Neural progenitor cell (in vitro differentiated cells): ENCODE data around the gene TRAF2. TPM values are rescaled to one million over a fixed set of nuclear protein-coding genes. Genes with fewer than 3 reads are reported as not detected.

ENCODE experiments used
- DNase-seq: peaks from one replicate; pipeline ENCODE4 v3.0.0-alpha.2; 2016; ENCODE audit warnings: low spot score
- H2AFZ ChIP-seq: fragments of 200-600 bp; sonication (generic); replicated peaks from 2 replicates; pipeline ENCODE4 v1.6.1; 2016; ENCODE audit warnings: antibody characterized with exemption
- H3F3A ChIP-seq: fragments of 200-600 bp; sonication (generic); 2 replicates; pipeline ENCODE4 v1.6.1; 2016; ENCODE audit warnings: antibody characterized with exemption, low read depth
- H3K27ac ChIP-seq: fragments of 200-600 bp; sonication (generic); 2 replicates; pipeline ENCODE4 v1.5.1; 2016; ENCODE audit warnings: mild to moderate bottlenecking
- H3K27me3 ChIP-seq: fragments of 200-600 bp; sonication (generic); 2 replicates; pipeline ENCODE4 v1.6.1; 2016; ENCODE audit warnings: mild to moderate bottlenecking, moderate library complexity
- H3K36me3 ChIP-seq: fragments of 200-600 bp; sonication (generic); 2 replicates; pipeline ENCODE4 v1.5.1; 2016
- H3K4me1 ChIP-seq: fragments of 200-600 bp; sonication (generic); 2 replicates; pipeline ENCODE4 v1.6.1; 2016; ENCODE audit warnings: mixed run types
- H3K4me2 ChIP-seq: fragments of 200-600 bp; sonication (generic); 2 replicates; pipeline ENCODE4 v1.6.1; 2016
- H3K4me3 ChIP-seq: fragments of 200-600 bp; sonication (generic); 2 replicates; pipeline ENCODE4 v1.5.1; 2016
- H3K79me2 ChIP-seq: fragments of 200-600 bp; sonication (generic); 2 replicates; pipeline ENCODE4 v1.6.1; 2016; ENCODE audit warnings: low read depth
- H3K9ac ChIP-seq: fragments of 200-600 bp; sonication (generic); 2 replicates; pipeline ENCODE4 v1.6.1; 2016
- H3K9me3 ChIP-seq: fragments of 200-600 bp; sonication (generic); 2 replicates; pipeline ENCODE4 v1.5.1; 2016; ENCODE audit warnings: low read depth
- H4K20me1 ChIP-seq: fragments of 200-600 bp; sonication (generic); 2 replicates; pipeline ENCODE4 v1.6.1; 2016; ENCODE audit warnings: low read depth
- H3K27ac Mint-ChIP-seq: 3 replicates; pipeline ENCODE4 v1.8.0; 2021; ENCODE audit warnings: mixed read lengths
- H3K27me3 Mint-ChIP-seq: 2 replicates; pipeline ENCODE4 v1.8.0; 2022; ENCODE audit warnings: low read depth, mild to moderate bottlenecking, inconsistent platforms, moderate library complexity, mixed read lengths; ENCODE audit not compliant: insufficient read depth
- H3K36me3 Mint-ChIP-seq: 3 replicates; pipeline ENCODE4 v1.8.0; 2021; ENCODE audit warnings: mixed read lengths
- H3K4me1 Mint-ChIP-seq: 3 replicates; pipeline ENCODE4 v1.8.0; 2021; ENCODE audit warnings: mixed read lengths
- H3K4me3 Mint-ChIP-seq: 3 replicates; pipeline ENCODE4 v1.8.0; 2021; ENCODE audit warnings: mild to moderate bottlenecking, moderate library complexity, mixed read lengths
- H3K9me3 Mint-ChIP-seq: 3 replicates; pipeline ENCODE4 v1.8.0; 2020; ENCODE audit warnings: mixed read lengths
- EZH2 ChIP-seq: fragments of 200-600 bp; sonication (generic); IDR thresholded peaks from 2 replicates; pipeline ENCODE4 v1.6.1; 2017; ENCODE audit warnings: antibody characterized with exemption, mild to moderate bottlenecking, moderate library complexity
- EZH2phosphoT487 ChIP-seq: fragments of 200-600 bp; sonication (generic); IDR thresholded peaks from 2 replicates; pipeline ENCODE4 v1.6.1; 2017; ENCODE audit warnings: antibody characterized with exemption
- total RNA-seq: library from RNA; depleted of rRNA; stranded (reverse); fragments of >200 nt; gene quantifications from 2 replicates; pipeline ENCODE4 v1.2.3, GENCODE V29; 2015; ENCODE audit warnings: low replicate concordance
- TF ChIP-seq, protein P1 (sequence below): fragments of 200-600 bp; sonication (generic); IDR thresholded peaks from 2 replicates; pipeline ENCODE4 v1.5.1; 2017; ENCODE audit warnings: antibody characterized with exemption, mild to moderate bottlenecking

TRAF2 gene
- total RNA-seq, 1 donor from 2014 or later: 16.1 TPM

DNA sequence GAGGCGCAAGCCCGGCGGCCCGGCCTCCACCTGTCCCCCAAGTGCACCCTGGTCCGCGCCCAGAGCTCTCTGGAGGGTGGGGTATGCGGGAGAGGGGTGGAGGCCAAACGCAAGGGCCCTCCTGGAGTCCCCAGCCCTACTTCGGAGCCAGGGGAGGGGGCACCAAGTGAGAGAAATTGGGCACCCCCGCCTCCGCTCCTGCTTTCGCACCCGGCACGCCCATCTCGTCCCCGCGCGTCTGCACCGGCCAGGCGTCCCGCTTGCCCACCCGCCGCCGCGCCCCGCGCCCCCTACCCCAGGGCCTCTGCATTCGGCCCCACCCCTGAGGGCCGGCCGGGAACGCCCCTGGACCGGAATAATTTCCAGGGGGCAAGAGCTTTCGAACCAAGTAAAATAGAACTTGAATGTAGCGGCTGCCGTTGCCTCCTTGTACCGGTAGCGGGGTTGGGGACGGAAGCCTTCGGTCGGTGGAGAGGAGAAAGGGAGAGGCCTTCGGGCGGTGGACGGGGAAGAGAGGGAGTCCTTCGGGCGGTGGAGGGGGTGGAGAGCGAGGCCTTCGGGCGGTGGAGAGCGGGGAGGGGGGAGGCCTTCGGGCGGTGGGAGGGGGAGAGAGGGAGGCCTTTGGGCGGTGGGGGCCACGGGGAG is 37.8 kb upstream of the TRAF2 start:
- peak overlapping the region; percentile 33 for H2AFZ ChIP-seq
- Mint-ChIP-seq H3K4me1 (peaks cover 1% of the 10 kb centered on the region), H3K36me3 (no peaks in the 10 kb centered on the region), H3K27me3 (peaks cover 19% of the 10 kb centered on the region), H3K4me3 (peak overlapping the region; percentile 94), H3K27ac (peak overlapping the region; percentile 74), H3K9me3 (no peaks in the 10 kb centered on the region)
- no peaks in the 10 kb centered on the region for H3K36me3 ChIP-seq
- H3K4me2 ChIP-seq: peak overlapping the region; percentile 90
- no peaks in the 10 kb centered on the region for H3K9me3 ChIP-seq
- peaks cover 18% of the 10 kb centered on the region for H4K20me1 ChIP-seq
- peak; percentile 87 for DNase-seq
- peak overlapping the region; percentile 14 for H3K9ac ChIP-seq
- H3F3A ChIP-seq: peaks cover 17% of the 10 kb centered on the region
- peaks cover 5% of the 10 kb centered on the region for H3K4me1 ChIP-seq
- H3K4me3 ChIP-seq: peak overlapping the region; percentile 68
- TF ChIP-seq, protein P1, sequence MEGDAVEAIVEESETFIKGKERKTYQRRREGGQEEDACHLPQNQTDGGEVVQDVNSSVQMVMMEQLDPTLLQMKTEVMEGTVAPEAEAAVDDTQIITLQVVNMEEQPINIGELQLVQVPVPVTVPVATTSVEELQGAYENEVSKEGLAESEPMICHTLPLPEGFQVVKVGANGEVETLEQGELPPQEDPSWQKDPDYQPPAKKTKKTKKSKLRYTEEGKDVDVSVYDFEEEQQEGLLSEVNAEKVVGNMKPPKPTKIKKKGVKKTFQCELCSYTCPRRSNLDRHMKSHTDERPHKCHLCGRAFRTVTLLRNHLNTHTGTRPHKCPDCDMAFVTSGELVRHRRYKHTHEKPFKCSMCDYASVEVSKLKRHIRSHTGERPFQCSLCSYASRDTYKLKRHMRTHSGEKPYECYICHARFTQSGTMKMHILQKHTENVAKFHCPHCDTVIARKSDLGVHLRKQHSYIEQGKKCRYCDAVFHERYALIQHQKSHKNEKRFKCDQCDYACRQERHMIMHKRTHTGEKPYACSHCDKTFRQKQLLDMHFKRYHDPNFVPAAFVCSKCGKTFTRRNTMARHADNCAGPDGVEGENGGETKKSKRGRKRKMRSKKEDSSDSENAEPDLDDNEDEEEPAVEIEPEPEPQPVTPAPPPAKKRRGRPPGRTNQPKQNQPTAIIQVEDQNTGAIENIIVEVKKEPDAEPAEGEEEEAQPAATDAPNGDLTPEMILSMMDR: no peak
- no peak for TF ChIP-seq EZH2
- TF ChIP-seq EZH2phosphoT487: no peak
- H3K27me3 ChIP-seq: peaks cover 20% of the 10 kb centered on the region
- H3K79me2 ChIP-seq: peaks cover 8% of the 10 kb centered on the region
- H3K27ac ChIP-seq: no peak overlapping the region

DNA sequence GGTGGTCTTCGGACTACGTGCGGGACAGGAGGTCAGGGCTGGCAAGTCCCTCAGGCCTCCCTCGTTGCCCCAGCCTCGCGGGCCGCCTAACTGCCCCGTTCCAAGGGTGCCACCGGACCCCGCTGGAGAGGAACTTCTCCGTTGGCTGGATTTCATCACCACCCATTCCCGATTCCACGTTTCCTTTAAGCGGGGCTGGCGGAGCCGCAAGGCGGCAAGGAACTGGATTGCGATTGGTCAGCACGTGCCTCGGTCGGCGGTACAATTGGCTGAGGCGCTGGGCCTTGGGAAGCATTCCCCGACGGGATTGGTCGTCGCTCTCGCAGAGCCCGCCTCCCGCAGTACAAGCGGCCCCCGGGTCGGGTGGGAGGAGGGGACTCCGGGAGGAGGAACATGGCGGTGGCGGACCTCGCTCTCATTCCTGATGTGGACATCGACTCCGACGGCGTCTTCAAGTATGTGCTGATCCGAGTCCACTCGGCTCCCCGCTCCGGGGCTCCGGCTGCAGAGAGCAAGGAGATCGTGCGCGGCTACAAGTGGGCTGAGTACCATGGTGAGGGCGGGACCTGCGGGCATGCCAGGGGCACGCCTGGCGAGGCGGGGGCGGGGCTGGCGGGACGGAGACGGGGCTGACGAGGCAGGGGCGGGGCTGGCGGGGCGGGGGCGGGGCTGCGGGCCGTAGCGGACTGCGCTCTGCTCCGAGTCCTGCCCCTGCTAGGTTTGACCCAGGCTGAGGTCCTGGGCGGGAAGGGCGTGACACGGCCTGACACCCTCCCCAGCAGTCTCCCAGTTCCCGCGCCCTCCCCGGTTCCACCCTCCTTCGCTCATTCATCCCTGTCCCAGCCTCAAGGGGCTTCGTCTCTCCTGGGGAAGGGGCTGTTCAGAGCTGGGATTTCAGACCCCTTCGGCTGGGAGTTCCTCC is 37.0 kb upstream of the TRAF2 start, which contains the start of gene PHPT1:
TSS of gene PHPT1 (plus strand) at position 372 of the 922 bp plus-strand sequence. CDS start at position 394, 22 bp downstream.
- Histone ChIP-seq H3K79me2 (peaks cover 8% of the 10 kb centered on the region), H4K20me1 (peaks cover 18% of the 10 kb centered on the region), H2AFZ (peak within 1 kb of the TSS; percentile 97), H3K27ac (no peak within 1 kb of the TSS), H3K4me2 (peak within 1 kb of the TSS; percentile 91), H3K4me1 (peaks cover 5% of the 10 kb centered on the region), H3K9me3 (no peaks in the 10 kb centered on the region), H3K27me3 (peaks cover 20% of the 10 kb centered on the region), H3K4me3 (peak within 1 kb of the TSS; percentile 68), H3K9ac (peak within 1 kb of the TSS; percentile 14), H3F3A (peaks cover 17% of the 10 kb centered on the region), H3K36me3 (no peaks in the 10 kb centered on the region)
- Mint-ChIP-seq H3K9me3 (no peaks in the 10 kb centered on the region), H3K36me3 (no peaks in the 10 kb centered on the region), H3K4me1 (no peaks in the 10 kb centered on the region), H3K27ac (peak within 1 kb of the TSS; percentile 74), H3K4me3 (peak within 1 kb of the TSS; percentile 94), H3K27me3 (peaks cover 19% of the 10 kb centered on the region)
- TF ChIP-seq EZH2phosphoT487 (no peak), EZH2 (no peak)
- TF ChIP-seq, protein P1: no peak
- peak; percentile 100 for DNase-seq

DNA sequence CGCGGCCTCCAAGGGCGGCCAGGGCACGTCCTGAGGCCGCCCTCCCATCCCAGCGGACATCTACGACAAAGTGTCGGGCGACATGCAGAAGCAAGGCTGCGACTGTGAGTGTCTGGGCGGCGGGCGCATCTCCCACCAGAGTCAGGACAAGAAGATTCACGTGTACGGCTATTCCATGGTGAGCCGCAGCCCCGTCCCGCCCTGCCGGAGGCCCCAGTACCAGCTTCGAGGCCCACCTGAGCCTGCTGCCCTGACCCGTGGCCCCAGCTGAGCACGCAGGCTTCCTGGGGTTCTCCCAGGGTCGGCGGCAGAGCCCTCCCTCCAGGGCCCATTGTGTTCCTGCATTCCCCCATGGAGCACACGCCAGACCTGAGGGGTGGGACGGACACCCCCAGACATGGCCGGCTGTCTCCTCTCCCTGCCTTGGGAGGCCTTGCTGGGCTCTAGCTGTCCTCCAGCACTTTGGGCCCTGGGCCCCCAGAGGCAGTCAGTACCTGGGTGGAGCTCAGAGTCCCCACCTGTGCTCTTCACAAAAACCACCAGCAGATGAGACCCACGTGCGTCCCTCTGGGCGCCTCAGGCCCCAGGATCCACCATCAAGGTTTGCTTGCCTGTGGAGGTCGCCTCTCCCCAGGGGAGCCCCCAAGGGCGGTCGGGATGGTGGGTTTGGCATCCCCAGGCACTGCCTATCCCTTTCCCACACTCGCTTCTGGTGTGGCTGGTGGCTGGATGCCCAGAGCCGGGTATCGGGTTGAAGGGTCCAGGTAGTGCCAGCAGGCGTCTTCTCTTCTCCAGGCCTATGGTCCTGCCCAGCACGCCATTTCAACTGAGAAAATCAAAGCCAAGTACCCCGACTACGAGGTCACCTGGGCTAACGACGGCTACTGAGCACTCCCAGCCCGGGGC is 36.1 kb upstream of the TRAF2 start:
- H3K4me3 Mint-ChIP-seq: peak overlapping the region; percentile 94
- H3K36me3 Mint-ChIP-seq: no peaks in the 10 kb centered on the region
- TF ChIP-seq, protein P1: no peak
- TF ChIP-seq EZH2 (no peak), EZH2phosphoT487 (no peak)
- Histone ChIP-seq H3K4me2 (peak overlapping the region; percentile 91), H4K20me1 (peaks cover 18% of the 10 kb centered on the region), H2AFZ (no peak overlapping the region), H3K4me1 (peaks cover 5% of the 10 kb centered on the region), H3K27me3 (peaks cover 20% of the 10 kb centered on the region), H3K9ac (no peak overlapping the region), H3K27ac (no peak overlapping the region), H3K4me3 (peak overlapping the region; percentile 68), H3K36me3 (no peaks in the 10 kb centered on the region), H3F3A (peaks cover 17% of the 10 kb centered on the region), H3K9me3 (no peaks in the 10 kb centered on the region), H3K79me2 (peaks cover 8% of the 10 kb centered on the region)
- peak overlapping the region; percentile 63 for H3K27ac Mint-ChIP-seq
- no peaks in the 10 kb centered on the region for H3K4me1 Mint-ChIP-seq
- no peak for DNase-seq
- H3K27me3 Mint-ChIP-seq: peaks cover 18% of the 10 kb centered on the region
- no peaks in the 10 kb centered on the region for H3K9me3 Mint-ChIP-seq
